ENCODE results near the gene TREX2.

DNA sequence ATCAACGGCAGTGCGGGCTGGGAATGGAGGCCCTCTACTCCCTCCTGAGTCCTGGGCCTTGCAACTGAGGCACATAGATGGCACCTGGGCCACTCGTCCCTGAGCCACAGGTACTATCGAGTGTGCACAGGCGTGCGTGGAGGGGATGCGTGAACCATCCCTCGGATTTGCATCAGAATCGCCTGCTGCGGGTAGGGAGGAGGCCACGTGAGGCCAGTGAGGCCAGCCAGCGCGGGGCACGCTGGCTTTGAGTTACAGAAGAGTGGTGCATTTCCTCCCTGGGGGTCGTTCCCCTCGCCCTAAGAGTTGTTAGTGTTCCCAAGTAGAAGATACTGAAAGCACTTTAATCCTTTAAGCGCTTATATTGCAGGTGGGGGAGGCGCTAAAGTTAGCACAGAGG is 24.0 kb downstream of the TREX2 start:
- TF ChIP-seq CTCF (IDR thresholded peaks at IDR 0.05 in 4 of 5, conservative IDR thresholded peaks at IDR 0.05 in 1 of 5): no peak
- no peak for TF ChIP-seq POLR2A (IDR thresholded peaks at IDR 0.05)
